PC-3 (cell line): ENCODE measurements around the gene TGFBI. TPM values are rescaled to one million over a fixed set of nuclear protein-coding genes. Genes with fewer than 3 reads are reported as not detected.

Source experiments
- ATAC-seq: fragments of 200-7000 bp; cut with Tn5 transposase; 2 replicates; pipeline ENCODE4 v1.9.1; 2020; ENCODE audit warnings: mild to moderate bottlenecking, moderate library complexity
- BruUV-seq: library from RNA; stranded (reverse); fragments of 400-500 nt; replicated peaks from 2 replicates; lab custom pipeline; 2021; lab: Mats Ljungman, UMichigan
- CTCF ChIA-PET: fragments of 300-600 bp; sonication (Branson Sonifier 250); formaldehyde crosslinking; loops from one replicate; lab custom pipeline; 2022; ENCODE audit warnings: antibody characterized with exemption; lab: Charles Lee
- POLR2A ChIA-PET: fragments of 300-600 bp; sonication (Branson Sonifier 250); formaldehyde crosslinking; loops from one replicate; lab custom pipeline; 2022; ENCODE audit warnings: antibody characterized with exemption; ENCODE audit not compliant: unreplicated experiment; lab: Charles Lee
- DNase-seq: peaks from one replicate; pipeline ENCODE4 v3.0.0-alpha.2; 2015
- H2AFZ ChIP-seq: fragments of 300-600 bp; sonication (generic); 2 replicates; pipeline ENCODE4 v1.6.0; 2016; ENCODE audit warnings: antibody characterized with exemption, low read length
- H3F3A ChIP-seq: fragments of 300-600 bp; sonication (generic); one replicate; pipeline ENCODE4 v1.6.0; 2017; ENCODE audit warnings: antibody characterized with exemption, low read length, control low read depth, mild to moderate bottlenecking; ENCODE audit not compliant: unreplicated experiment
- H3K27ac ChIP-seq: fragments of 300-600 bp; sonication (generic); 2 replicates; pipeline ENCODE4 v1.5.1; 2016; ENCODE audit warnings: mild to moderate bottlenecking, low read length
- H3K27me3 ChIP-seq: fragments of 300-600 bp; sonication (generic); 2 replicates; pipeline ENCODE4 v1.6.1; 2016; ENCODE audit warnings: low read length, mixed read lengths
- H3K36me3 ChIP-seq: fragments of 300-600 bp; sonication (generic); 2 replicates; pipeline ENCODE4 v1.6.1; 2016; ENCODE audit warnings: low read depth, mixed run types, low read length, mixed read lengths
- H3K4me1 ChIP-seq: fragments of 300-600 bp; sonication (generic); 2 replicates; pipeline ENCODE4 v1.5.1; 2016; ENCODE audit warnings: low read length; ENCODE audit not compliant: insufficient read depth
- H3K4me2 ChIP-seq: fragments of 300-600 bp; sonication (generic); 2 replicates; pipeline ENCODE4 v1.6.0; 2016; ENCODE audit warnings: low read length
- H3K4me3 ChIP-seq: fragments of 300-600 bp; sonication (generic); 2 replicates; pipeline ENCODE4 v1.5.1; 2016; ENCODE audit warnings: mild to moderate bottlenecking, low read length, mixed read lengths
- H3K79me2 ChIP-seq: fragments of 300-600 bp; sonication (generic); 2 replicates; pipeline ENCODE4 v1.6.1; 2017; ENCODE audit warnings: low read length, mixed read lengths
- H3K9ac ChIP-seq: fragments of 300-600 bp; sonication (generic); 2 replicates; pipeline ENCODE4 v1.6.0; 2016; ENCODE audit warnings: mild to moderate bottlenecking, low read length
- H3K9me2 ChIP-seq: fragments of 300-600 bp; sonication (generic); replicated peaks from 2 replicates; pipeline ENCODE4 v1.6.1; 2016; ENCODE audit warnings: mixed run types, low read length, mixed read lengths
- H3K9me3 ChIP-seq: fragments of 300-600 bp; sonication (generic); 2 replicates; pipeline ENCODE4 v1.6.1; 2016; ENCODE audit warnings: low read length, mixed read lengths
- H4K20me1 ChIP-seq: fragments of 300-600 bp; sonication (generic); 2 replicates; pipeline ENCODE4 v1.6.1; 2016; ENCODE audit warnings: low read length, mixed read lengths
- EZH2 ChIP-seq: fragments of 300-600 bp; sonication (generic); IDR thresholded peaks from one replicate; pipeline ENCODE4 v1.6.1; 2017; ENCODE audit warnings: antibody characterized with exemption, mild to moderate bottlenecking, low read length; ENCODE audit not compliant: unreplicated experiment
- EZH2phosphoT487 ChIP-seq: fragments of 300-600 bp; sonication (generic); IDR thresholded peaks from 2 replicates; pipeline ENCODE4 v1.6.1; 2018; ENCODE audit warnings: mild to moderate bottlenecking, antibody characterized with exemption, low read length, borderline replicate concordance
- intact Hi-C: fragments of 100-400 bp; cut with micrococcal nuclease; formaldehyde crosslinking; loops from 2 replicates; pipeline ENCODE4 v1.9.0; 2023
- total RNA-seq: library from RNA; depleted of rRNA; stranded (reverse); fragments of >200 nt; gene quantifications from 2 replicates; pipeline ENCODE4 v1.2.3, GENCODE V29; 2014
- TF ChIP-seq, protein P1 (sequence below): fragments of 300-600 bp; sonication (generic); conservative IDR thresholded peaks from 2 replicates; pipeline ENCODE4 v1.5.1; 2017; ENCODE audit warnings: antibody characterized with exemption, low read depth, mild to moderate bottlenecking, low read length

The TGFBI gene
- total RNA-seq, 1 experiment from 2014 or later = 4.8 TPM

DNA sequence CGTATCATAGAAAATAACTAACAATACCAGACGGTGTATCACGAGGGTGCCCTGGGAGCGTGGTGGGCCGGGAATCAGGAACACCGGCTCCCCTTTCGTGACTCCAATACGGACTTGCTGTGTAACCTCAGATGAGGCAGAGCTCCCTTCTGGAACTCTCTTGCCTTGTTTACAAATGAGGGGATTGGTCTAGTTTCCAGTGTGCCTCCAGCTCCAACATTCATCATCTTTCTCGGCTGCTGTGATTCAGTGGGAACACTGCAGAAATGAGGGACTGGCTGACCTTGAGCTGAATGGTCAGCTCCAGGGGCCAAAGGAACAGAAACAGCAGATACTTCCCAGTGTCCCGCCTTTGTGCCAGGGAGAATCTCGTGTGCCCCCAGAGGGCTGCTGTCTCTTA, 22.6 kb upstream of the TGFBI start:
- Histone ChIP-seq H3K4me2 (peak overlapping the region; percentile 9; the same call in 1 of the 2 replicates), H3K27me3 (no peaks in the 10 kb centered on the region), H3K4me3 (no peak overlapping the region), H3K79me2 (no peaks in the 10 kb centered on the region), H3K9ac (no peak overlapping the region), H3F3A (no peaks in the 10 kb centered on the region), H3K9me3 (no peaks in the 10 kb centered on the region), H2AFZ (no peak overlapping the region), H3K4me1 (peaks cover 24% of the 10 kb centered on the region), H4K20me1 (no peaks in the 10 kb centered on the region), H3K36me3 (no peaks in the 10 kb centered on the region), H3K27ac (peak overlapping the region; percentile 47; the same call in 1 of the 2 replicates), H3K9me2 (no peaks in the 10 kb centered on the region)
- ChIA-PET CTCF (no interaction called here), POLR2A (no interaction called here)
- TF ChIP-seq EZH2 (no peak), EZH2phosphoT487 (no peak)
- TF ChIP-seq, protein P1, sequence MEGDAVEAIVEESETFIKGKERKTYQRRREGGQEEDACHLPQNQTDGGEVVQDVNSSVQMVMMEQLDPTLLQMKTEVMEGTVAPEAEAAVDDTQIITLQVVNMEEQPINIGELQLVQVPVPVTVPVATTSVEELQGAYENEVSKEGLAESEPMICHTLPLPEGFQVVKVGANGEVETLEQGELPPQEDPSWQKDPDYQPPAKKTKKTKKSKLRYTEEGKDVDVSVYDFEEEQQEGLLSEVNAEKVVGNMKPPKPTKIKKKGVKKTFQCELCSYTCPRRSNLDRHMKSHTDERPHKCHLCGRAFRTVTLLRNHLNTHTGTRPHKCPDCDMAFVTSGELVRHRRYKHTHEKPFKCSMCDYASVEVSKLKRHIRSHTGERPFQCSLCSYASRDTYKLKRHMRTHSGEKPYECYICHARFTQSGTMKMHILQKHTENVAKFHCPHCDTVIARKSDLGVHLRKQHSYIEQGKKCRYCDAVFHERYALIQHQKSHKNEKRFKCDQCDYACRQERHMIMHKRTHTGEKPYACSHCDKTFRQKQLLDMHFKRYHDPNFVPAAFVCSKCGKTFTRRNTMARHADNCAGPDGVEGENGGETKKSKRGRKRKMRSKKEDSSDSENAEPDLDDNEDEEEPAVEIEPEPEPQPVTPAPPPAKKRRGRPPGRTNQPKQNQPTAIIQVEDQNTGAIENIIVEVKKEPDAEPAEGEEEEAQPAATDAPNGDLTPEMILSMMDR = no peak
- DNase-seq = no peak
- BruUV-seq = no TSS peak
- no peak for ATAC-seq
- intact Hi-C loops = no loop called here

DNA sequence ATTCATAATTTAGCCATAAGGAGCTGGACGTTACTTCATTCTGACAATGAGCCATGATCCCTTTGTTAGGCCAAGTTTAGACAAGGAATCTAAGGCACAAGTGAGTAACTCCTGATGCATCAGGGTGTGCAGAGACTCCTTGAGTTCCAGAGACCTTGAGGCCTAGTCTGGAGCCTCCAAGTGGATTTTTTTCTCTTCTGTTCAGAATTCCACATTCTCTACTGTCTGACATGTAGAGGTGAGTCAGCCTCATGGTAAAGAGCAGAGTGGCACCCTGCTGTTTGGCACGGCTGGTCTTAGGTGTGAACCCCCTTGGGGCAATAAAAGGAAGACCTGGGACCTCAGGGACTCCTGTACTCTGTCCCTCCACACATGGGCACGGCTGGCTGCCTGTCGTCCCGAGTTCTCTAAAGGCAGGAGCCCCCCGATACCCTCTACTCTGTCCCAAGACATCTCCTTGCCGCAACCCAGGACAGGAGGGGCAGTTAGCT, 22.0 kb upstream of the TGFBI start:
- POLR2A ChIA-PET = no interaction called here

DNA sequence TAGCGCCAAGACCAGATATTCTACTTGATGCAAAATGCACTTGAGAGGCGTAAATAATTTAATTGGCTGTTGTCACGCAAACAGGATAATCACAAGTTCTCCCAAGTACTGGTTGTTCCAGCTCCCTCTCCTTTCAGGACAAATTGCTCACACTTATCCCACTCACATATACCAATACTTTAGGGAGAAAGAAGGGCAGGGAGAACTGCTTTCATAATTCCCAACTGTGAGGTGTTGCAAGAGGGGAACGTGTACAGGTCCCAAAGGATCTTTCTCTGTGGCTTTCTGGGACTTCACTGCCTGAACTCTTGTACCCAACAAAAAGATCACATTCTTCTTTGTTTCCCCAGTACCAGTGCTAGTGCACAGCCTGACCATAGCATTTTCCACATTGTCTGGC, 21.5 kb upstream of the TGFBI start:
- TF ChIP-seq EZH2phosphoT487 (no peak), EZH2 (no peak)
- TF ChIP-seq, protein P1 = no peak
- H3F3A ChIP-seq = no peaks in the 10 kb centered on the region
- H3K9ac ChIP-seq = no peak overlapping the region
- H3K9me2 ChIP-seq = no peaks in the 10 kb centered on the region
- DNase-seq (no peak), ATAC-seq (no peak)
- BruUV-seq = no TSS peak
- intact Hi-C loops = no loop called here
- no peaks in the 10 kb centered on the region for H3K79me2 ChIP-seq
- no peaks in the 10 kb centered on the region for H4K20me1 ChIP-seq
- no peaks in the 10 kb centered on the region for H3K27me3 ChIP-seq
- no peak overlapping the region for H3K4me2 ChIP-seq
- no peaks in the 10 kb centered on the region for H3K9me3 ChIP-seq
- H3K4me1 ChIP-seq = peaks cover 35% of the 10 kb centered on the region
- no peaks in the 10 kb centered on the region for H3K36me3 ChIP-seq
- ChIA-PET POLR2A (no interaction called here), CTCF (no interaction called here)
- H3K27ac ChIP-seq = peak overlapping the region; percentile 47
- no peak overlapping the region; the same call in 1 of the 2 replicates for H2AFZ ChIP-seq
- H3K4me3 ChIP-seq = no peak overlapping the region

More for the DNA sequence above, 22.0 kb upstream of the TGFBI start:
- Histone ChIP-seq H3K9ac (no peak overlapping the region), H2AFZ (no peak overlapping the region; the same call in 1 of the 2 replicates), H3K4me1 (peaks cover 30% of the 10 kb centered on the region), H3K9me2 (no peaks in the 10 kb centered on the region), H4K20me1 (no peaks in the 10 kb centered on the region), H3K4me3 (no peak overlapping the region), H3K27ac (peak overlapping the region; percentile 47), H3K36me3 (no peaks in the 10 kb centered on the region), H3K4me2 (peak overlapping the region; percentile 9; the same call in 1 of the 2 replicates), H3K79me2 (no peaks in the 10 kb centered on the region), H3F3A (no peaks in the 10 kb centered on the region), H3K9me3 (no peaks in the 10 kb centered on the region), H3K27me3 (no peaks in the 10 kb centered on the region)
- DNase-seq (peak; percentile 85), ATAC-seq (peak; percentile 72)
- intact Hi-C loops = no loop called here
- CTCF ChIA-PET = no interaction called here
- TF ChIP-seq, protein P1 = no peak
- TF ChIP-seq EZH2phosphoT487 = no peak
- TF ChIP-seq EZH2 = no peak
- no TSS peak for BruUV-seq
